Measurements from ENCODE around the gene FERMT2.

FERMT2 gene

DNA sequence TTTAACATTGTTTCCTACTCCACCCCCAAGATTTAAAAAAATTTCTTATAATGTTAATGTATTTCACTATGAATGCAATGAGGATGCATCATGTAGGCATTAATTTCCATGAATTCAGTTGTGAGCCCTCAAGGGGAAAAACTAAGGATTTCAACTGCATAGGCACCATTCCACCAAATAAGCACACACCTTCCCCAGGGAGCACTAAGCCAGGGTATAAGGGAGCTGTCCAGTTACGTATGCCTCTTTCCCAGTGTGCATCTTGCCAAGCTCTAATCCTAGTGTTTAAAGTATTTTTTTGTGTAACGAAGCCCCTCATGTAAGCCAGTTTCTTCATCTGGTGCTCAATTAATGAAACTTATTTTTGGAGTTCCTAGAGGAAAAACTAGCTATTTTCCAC lies 6.6 kb downstream of the FERMT2 start:
- H3K4me1 ChIP-seq (ENCODE audit: control insufficient read depth, insufficient read depth, low read length) = peaks cover 8% of the 10 kb centered on the region
- 87 to 88% methylated on average over 2 of the region's 2 CpGs for WGBS, 2 experiments
- no peak overlapping the region for H3K4me3 ChIP-seq (ENCODE audit: insufficient read depth, low read depth, low read length)
- no peaks in the 10 kb centered on the region for H3K9me3 ChIP-seq (ENCODE audit: control insufficient read depth, low read length)
- H3K36me3 ChIP-seq (ENCODE audit: control insufficient read depth, insufficient read depth, low read length) = no peaks in the 10 kb centered on the region
- no peak overlapping the region for H3K27ac ChIP-seq (ENCODE audit: insufficient read depth, low read depth, low read length, poor library complexity, severe bottlenecking)
- no peaks in the 10 kb centered on the region for H3K27me3 ChIP-seq (ENCODE audit: control insufficient read depth, insufficient read depth, low read length, poor library complexity, severe bottlenecking)

DNA sequence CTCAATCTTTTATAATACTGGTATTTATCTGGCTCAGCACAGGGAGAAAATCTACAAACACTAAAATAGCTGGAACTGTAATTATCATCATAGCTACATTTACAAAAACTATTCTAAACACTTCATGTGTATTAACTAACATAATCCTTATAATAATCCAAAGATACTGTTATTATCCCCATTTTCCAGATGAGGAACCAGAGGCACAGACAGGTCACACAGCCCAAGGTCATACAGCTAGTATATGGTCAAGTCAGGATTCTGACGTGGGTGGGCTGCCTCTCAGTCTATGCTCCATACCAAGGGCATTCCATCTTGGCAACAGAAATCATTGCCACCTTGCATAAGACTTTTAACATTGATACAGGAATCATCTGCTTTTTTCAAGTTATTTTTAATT lies 11.4 kb downstream of the FERMT2 start:
- whole genome bisulfite sequencing, 2 experiments = 92 to 100% methylated on average over 1 of the region's 1 CpG
- Histone ChIP-seq H3K4me1 (ENCODE audit: control insufficient read depth, insufficient read depth, low read length) (peaks cover 11% of the 10 kb centered on the region), H3K4me3 (ENCODE audit: insufficient read depth, low read depth, low read length) (no peak overlapping the region), H3K36me3 (ENCODE audit: control insufficient read depth, insufficient read depth, low read length) (no peaks in the 10 kb centered on the region), H3K27me3 (ENCODE audit: control insufficient read depth, insufficient read depth, low read length, poor library complexity, severe bottlenecking) (no peaks in the 10 kb centered on the region), H3K27ac (ENCODE audit: insufficient read depth, low read depth, low read length, poor library complexity, severe bottlenecking) (no peak overlapping the region), H3K9me3 (ENCODE audit: control insufficient read depth, low read length) (no peaks in the 10 kb centered on the region)

DNA sequence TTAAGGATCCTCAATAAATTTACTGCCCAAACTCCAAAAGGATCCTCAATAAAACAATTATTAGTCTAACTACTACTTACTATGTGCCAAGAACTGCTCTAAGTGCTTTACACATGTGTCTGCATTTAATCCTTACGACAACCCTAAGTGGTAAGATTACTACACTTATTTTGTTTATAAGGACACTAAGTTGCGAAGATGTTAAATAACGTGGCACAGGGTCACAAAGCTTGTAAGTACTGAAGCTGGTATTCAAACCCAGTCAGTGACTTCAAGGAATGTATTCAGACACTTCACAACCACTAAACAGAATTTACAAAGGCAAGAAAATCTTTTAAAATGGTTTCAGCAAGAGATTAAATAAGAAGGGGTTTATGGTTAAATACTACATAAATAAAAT lies 13.0 kb downstream of the FERMT2 start:
- Histone ChIP-seq H3K27ac (ENCODE audit: insufficient read depth, low read depth, low read length, poor library complexity, severe bottlenecking) (peak overlapping the region; percentile 16), H3K4me1 (ENCODE audit: control insufficient read depth, insufficient read depth, low read length) (peaks cover 11% of the 10 kb centered on the region), H3K36me3 (ENCODE audit: control insufficient read depth, insufficient read depth, low read length) (no peaks in the 10 kb centered on the region), H3K27me3 (ENCODE audit: control insufficient read depth, insufficient read depth, low read length, poor library complexity, severe bottlenecking) (no peaks in the 10 kb centered on the region), H3K9me3 (ENCODE audit: control insufficient read depth, low read length) (no peaks in the 10 kb centered on the region), H3K4me3 (ENCODE audit: insufficient read depth, low read depth, low read length) (no peak overlapping the region)
- 97 to 100% methylated on average over 1 to 3 of the region's 3 CpGs for WGBS, 2 experiments

DNA sequence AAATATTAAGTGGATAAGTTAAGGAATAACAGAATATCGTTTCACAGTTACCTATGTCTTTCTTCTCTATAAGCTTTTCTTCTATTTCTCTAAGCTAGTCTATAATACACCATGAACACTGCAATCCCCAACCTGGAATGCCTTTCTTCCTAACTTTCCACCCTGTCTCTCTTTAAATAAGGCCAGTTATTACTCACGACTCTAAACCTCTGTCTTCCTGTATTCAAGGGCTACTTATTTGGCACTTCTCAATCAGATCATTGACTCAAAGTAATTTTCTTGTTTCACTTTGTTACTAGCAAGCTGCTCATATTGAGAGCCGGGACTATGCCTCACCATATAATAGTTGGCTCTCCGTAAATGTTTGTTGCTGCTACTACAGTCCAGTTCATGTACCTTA lies 13.5 kb downstream of the FERMT2 start:
- Histone ChIP-seq H3K27me3 (ENCODE audit: control insufficient read depth, insufficient read depth, low read length, poor library complexity, severe bottlenecking) (no peaks in the 10 kb centered on the region), H3K27ac (ENCODE audit: insufficient read depth, low read depth, low read length, poor library complexity, severe bottlenecking) (no peak overlapping the region), H3K4me3 (ENCODE audit: insufficient read depth, low read depth, low read length) (no peak overlapping the region), H3K9me3 (ENCODE audit: control insufficient read depth, low read length) (no peaks in the 10 kb centered on the region), H3K36me3 (ENCODE audit: control insufficient read depth, insufficient read depth, low read length) (no peaks in the 10 kb centered on the region), H3K4me1 (ENCODE audit: control insufficient read depth, insufficient read depth, low read length) (peaks cover 11% of the 10 kb centered on the region)
- 91 to 93% methylated on average over 4 of the region's 4 CpGs for WGBS, 2 experiments

DNA sequence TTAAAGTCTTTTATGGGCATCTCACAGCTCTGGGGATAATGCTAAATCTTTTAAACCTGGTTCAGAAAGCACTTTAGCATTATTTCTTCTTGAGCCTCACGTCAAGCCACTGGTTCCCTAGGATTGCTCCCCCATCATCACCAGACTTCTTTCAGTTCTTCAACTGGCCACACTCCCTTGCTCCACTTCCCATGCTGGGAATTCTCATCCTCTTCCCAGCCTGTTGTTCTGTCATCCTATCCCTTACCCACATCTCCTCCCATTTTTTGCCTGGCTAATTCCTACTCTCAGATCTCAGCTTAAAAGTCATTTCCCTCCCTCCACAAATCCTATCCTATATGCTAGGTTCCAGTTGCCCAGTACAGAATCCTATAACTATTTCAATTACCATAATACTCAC lies 14.4 kb downstream of the FERMT2 start:
- no peaks in the 10 kb centered on the region for H3K36me3 ChIP-seq (ENCODE audit: control insufficient read depth, insufficient read depth, low read length)
- H3K4me1 ChIP-seq (ENCODE audit: control insufficient read depth, insufficient read depth, low read length) = peaks cover 11% of the 10 kb centered on the region
- H3K9me3 ChIP-seq (ENCODE audit: control insufficient read depth, low read length) = no peaks in the 10 kb centered on the region
- no peak overlapping the region for H3K4me3 ChIP-seq (ENCODE audit: insufficient read depth, low read depth, low read length)
- H3K27ac ChIP-seq (ENCODE audit: insufficient read depth, low read depth, low read length, poor library complexity, severe bottlenecking) = no peak overlapping the region
- WGBS, 2 experiments = 77 to 84% methylated on average over 1 of the region's 1 CpG
- H3K27me3 ChIP-seq (ENCODE audit: control insufficient read depth, insufficient read depth, low read length, poor library complexity, severe bottlenecking) = no peaks in the 10 kb centered on the region

DNA sequence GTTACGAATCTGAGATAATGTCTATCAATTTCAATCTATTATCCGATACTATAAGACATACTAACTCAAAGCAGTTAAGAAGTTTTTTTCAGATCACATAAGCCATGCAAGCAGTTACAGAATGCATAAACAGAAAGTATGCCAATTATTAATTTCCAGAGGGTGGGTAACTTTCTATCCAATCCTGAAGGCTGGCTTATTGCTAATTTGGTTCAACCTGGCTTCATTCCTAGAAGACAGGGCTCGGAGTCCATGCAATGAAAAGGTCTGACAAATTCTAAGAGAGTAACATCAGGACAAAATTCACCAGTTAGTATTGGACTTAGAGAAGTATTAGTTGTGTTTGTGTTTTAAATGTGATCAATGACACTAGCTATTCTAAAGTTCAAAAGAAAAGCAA lies 15.0 kb downstream of the FERMT2 start:
- no peak overlapping the region for H3K4me3 ChIP-seq (ENCODE audit: insufficient read depth, low read depth, low read length)
- no peaks in the 10 kb centered on the region for H3K9me3 ChIP-seq (ENCODE audit: control insufficient read depth, low read length)
- no peaks in the 10 kb centered on the region for H3K27me3 ChIP-seq (ENCODE audit: control insufficient read depth, insufficient read depth, low read length, poor library complexity, severe bottlenecking)
- peaks cover 11% of the 10 kb centered on the region for H3K4me1 ChIP-seq (ENCODE audit: control insufficient read depth, insufficient read depth, low read length)
- no peak overlapping the region for H3K27ac ChIP-seq (ENCODE audit: insufficient read depth, low read depth, low read length, poor library complexity, severe bottlenecking)
- H3K36me3 ChIP-seq (ENCODE audit: control insufficient read depth, insufficient read depth, low read length) = no peaks in the 10 kb centered on the region
- 92 to 93% methylated on average over 3 of the region's 3 CpGs for WGBS, 2 experiments

DNA sequence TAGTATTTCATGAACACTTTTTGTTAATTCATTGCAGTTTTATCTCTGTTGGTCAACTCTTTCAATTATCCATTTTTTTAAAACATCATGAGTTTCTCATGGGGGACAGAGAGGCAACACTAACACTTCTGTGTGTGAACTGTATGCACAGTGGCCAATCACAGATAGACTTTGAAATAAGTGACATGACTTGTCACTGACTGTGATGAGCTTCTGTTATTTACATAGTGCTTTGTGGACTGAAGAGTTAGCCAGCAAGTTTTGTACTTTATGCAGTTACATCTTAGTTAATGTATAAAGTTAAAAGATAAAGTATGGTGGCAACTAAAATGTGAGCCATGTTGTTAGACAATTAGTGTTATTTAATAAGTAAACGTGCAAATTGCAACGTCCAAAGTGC lies 16.1 kb downstream of the FERMT2 start:
- H3K27me3 ChIP-seq (ENCODE audit: control insufficient read depth, insufficient read depth, low read length, poor library complexity, severe bottlenecking) = no peaks in the 10 kb centered on the region
- peaks cover 11% of the 10 kb centered on the region for H3K4me1 ChIP-seq (ENCODE audit: control insufficient read depth, insufficient read depth, low read length)
- H3K27ac ChIP-seq (ENCODE audit: insufficient read depth, low read depth, low read length, poor library complexity, severe bottlenecking) = no peak overlapping the region
- no peak overlapping the region for H3K4me3 ChIP-seq (ENCODE audit: insufficient read depth, low read depth, low read length)
- no peaks in the 10 kb centered on the region for H3K36me3 ChIP-seq (ENCODE audit: control insufficient read depth, insufficient read depth, low read length)
- 96 to 100% methylated on average over 2 of the region's 2 CpGs for WGBS, 2 experiments
- no peaks in the 10 kb centered on the region for H3K9me3 ChIP-seq (ENCODE audit: control insufficient read depth, low read length)

DNA sequence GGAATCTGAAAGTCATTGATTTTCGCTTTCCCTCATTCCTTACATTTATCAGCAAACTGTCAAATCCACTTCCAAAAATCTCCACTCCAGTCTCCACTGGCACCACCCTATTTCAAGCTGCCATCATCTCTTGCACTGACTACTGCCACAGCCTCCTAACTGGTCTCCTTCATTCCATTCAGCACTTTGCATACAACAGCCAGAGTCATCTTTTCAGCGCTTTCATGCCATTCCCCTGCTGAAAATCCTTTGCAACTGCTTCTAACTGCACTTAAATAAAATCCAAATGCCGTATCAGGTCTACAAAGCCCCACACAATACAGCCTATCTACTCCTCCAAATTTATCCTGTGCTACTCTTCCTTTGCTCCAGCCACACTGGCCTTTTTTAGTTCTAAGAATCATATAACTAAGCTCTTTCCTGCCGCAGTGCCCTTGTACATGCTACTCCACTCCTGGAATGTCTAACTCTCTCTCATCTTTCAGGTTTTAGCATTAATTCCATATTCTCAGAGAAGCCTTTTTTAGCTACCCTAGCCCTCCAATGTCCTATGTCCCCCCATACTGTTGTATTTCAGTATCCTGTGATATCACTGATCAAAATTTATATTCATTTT lies 21.6 kb downstream of the FERMT2 start:
- Histone ChIP-seq H3K36me3 (ENCODE audit: control insufficient read depth, insufficient read depth, low read length) (no peaks in the 10 kb centered on the region), H3K27me3 (ENCODE audit: control insufficient read depth, insufficient read depth, low read length, poor library complexity, severe bottlenecking) (no peaks in the 10 kb centered on the region), H3K27ac (ENCODE audit: insufficient read depth, low read depth, low read length, poor library complexity, severe bottlenecking) (no peak overlapping the region), H3K9me3 (ENCODE audit: control insufficient read depth, low read length) (no peaks in the 10 kb centered on the region), H3K4me3 (ENCODE audit: insufficient read depth, low read depth, low read length) (no peak overlapping the region), H3K4me1 (ENCODE audit: control insufficient read depth, insufficient read depth, low read length) (no peaks in the 10 kb centered on the region)
- WGBS, 2 experiments = 91 to 95% methylated on average over 4 of the region's 4 CpGs

DNA sequence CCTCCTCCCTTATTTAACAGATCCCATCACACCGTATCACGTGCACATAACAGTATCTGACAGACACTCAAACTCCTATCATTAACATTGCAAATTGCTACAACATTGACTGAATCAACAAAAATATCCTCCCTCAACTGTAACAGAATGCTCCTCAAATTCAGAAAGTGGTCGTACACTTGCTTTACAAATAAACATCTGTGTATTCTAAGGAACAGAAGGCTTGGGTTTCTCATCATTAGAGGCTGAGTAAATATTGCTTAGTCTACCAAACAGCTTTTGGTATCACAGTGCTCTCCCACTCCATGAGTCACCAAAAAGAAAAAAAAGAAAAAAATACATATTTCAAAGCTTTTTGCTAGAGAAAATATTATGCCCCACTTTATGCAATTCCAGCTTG lies 23.9 kb downstream of the FERMT2 start:
- Histone ChIP-seq H3K4me3 (ENCODE audit: insufficient read depth, low read depth, low read length) (no peak overlapping the region), H3K9me3 (ENCODE audit: control insufficient read depth, low read length) (no peaks in the 10 kb centered on the region), H3K4me1 (ENCODE audit: control insufficient read depth, insufficient read depth, low read length) (no peaks in the 10 kb centered on the region), H3K27me3 (ENCODE audit: control insufficient read depth, insufficient read depth, low read length, poor library complexity, severe bottlenecking) (no peaks in the 10 kb centered on the region), H3K36me3 (ENCODE audit: control insufficient read depth, insufficient read depth, low read length) (no peaks in the 10 kb centered on the region), H3K27ac (ENCODE audit: insufficient read depth, low read depth, low read length, poor library complexity, severe bottlenecking) (no peak overlapping the region)
- 86 to 92% methylated on average over 2 to 3 of the region's 3 CpGs for WGBS, 2 experiments

DNA sequence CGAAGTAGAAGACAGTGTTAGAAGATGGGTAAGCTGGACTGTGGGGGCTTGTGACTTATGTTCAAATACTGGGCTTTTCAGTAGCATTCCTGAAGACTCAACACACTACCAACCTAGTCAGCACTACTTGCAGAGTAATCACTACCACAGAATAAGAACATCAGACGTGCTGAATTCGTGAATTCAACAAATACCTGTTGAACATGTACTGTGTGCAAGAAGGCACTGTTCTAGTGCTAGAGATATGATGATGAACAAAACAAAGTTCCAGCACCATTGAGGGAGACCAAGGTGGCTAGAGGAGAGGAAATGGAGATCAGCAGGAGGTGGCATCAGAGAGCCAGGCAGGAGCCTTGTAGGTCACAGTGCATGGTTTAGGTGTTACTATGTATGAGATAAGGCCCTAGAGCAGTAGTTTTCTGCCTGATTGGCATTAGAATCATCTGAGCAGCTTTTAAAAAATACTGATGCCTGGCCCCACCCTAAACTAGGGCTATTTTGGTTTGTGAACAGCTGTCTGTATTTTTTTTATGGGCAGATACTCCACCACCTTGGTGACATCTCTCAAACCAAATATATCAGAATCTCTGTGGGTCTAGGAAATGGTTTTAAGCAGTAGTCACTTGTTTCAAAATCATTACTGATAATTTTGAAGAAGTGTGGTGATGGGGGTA lies 26.8 kb downstream of the FERMT2 start:
- Histone ChIP-seq H3K4me1 (ENCODE audit: control insufficient read depth, insufficient read depth, low read length) (no peaks in the 10 kb centered on the region), H3K9me3 (ENCODE audit: control insufficient read depth, low read length) (no peaks in the 10 kb centered on the region), H3K27me3 (ENCODE audit: control insufficient read depth, insufficient read depth, low read length, poor library complexity, severe bottlenecking) (no peaks in the 10 kb centered on the region), H3K4me3 (ENCODE audit: insufficient read depth, low read depth, low read length) (no peak overlapping the region), H3K27ac (ENCODE audit: insufficient read depth, low read depth, low read length, poor library complexity, severe bottlenecking) (no peak overlapping the region), H3K36me3 (ENCODE audit: control insufficient read depth, insufficient read depth, low read length) (no peaks in the 10 kb centered on the region)
- 60 to 61% methylated on average over 3 of the region's 3 CpGs for WGBS, 2 experiments
